Measurements from ENCODE around the gene RANBP1.

DNA sequence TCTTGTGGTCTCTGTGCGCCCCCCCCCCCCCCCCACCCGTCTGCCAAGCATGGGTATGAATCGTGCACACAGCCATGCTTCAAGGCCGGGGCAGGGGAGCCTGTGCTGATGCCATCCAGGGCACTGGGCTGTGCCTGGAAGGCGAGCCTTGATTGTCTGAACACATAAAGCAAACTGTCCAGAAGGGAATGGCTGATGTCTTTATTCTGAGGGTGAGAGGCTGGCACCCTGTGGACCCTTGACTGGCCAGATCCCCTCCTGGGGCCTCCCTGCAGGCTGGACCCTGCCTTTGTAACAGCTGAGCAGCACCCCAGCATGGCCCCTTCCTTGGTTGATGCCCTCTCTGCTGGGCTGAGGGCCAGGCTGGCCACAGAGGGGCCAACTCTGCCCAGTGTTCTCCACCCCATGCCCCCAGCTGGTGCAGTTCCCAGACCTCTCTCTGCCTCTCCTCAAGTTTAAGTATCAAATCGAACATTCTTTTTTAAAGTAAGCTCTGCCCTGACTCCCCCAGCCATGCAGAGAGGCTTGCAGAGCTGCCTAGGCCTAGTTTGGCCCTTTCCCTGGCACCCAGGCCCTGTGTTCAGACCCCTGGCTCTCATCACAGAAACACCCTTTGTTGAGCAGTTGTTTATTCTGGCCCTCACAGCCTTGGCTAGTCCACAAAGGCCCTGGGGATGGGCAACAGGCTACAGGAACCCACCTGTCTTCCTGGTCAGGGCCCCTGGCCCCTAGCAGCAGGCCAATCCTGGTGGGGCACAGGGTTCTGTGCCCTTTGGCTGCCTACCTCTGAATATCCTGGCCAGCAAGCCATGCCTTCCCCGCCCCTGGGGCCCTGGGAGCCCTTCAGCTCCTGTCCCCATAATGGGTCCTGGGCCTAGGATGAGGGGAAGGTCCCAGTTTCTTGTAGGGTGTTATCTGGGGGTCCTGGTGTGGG is 3.9 kb upstream of the RANBP1 start:
- TF ChIP-seq POLR2A (IDR thresholded peaks at IDR 0.05) (no peak), CTCF (IDR thresholded peaks at IDR 0.05) (no peak)
